ENCODE data around the gene LCN1.

LCN1 gene

GRCh38 chr9:135520916-135521607 lies at the start of gene LCN1:
TSS of gene LCN1 (plus strand) at chr9:135521440. CDS start at chr9:135521498, 58 bp downstream.
- no peak for DNase-seq (ENCODE audit: low spot score)

GRCh38 chr9:135471791-135472640 lies 49.2 kb upstream of the LCN1 start:
- DNase-seq (ENCODE audit: low spot score): no peak

- no peak for DNase-seq (ENCODE audit: low spot score)
Measured at GRCh38 chr9:135473972-135474543, 47.2 kb upstream of the LCN1 start.

GRCh38 chr9:135474915-135475314 lies 46.3 kb upstream of the LCN1 start:
- peak; percentile 58 for DNase-seq (ENCODE audit: low spot score)

- DNase-seq (ENCODE audit: low spot score): no peak
Measured at GRCh38 chr9:135476561-135477355, 44.5 kb upstream of the LCN1 start.

GRCh38 chr9:135478191-135478590 lies 43.0 kb upstream of the LCN1 start:
- no peak for DNase-seq (ENCODE audit: low spot score)

GRCh38 chr9:135478829-135479468 lies 42.3 kb upstream of the LCN1 start:
- no peak for DNase-seq (ENCODE audit: low spot score)

- DNase-seq (ENCODE audit: low spot score): no peak
Measured at GRCh38 chr9:135479469-135480052, 41.7 kb upstream of the LCN1 start, which contains the start of gene PPP1R26. TSS of gene PPP1R26 (plus strand) at chr9:135479782. CDS start at chr9:135484511, 4,729 bp downstream.

GRCh38 chr9:135480071-135480939 lies 40.9 kb upstream of the LCN1 start:
- DNase-seq (ENCODE audit: low spot score): peak; percentile 72

GRCh38 chr9:135480940-135481310 lies 40.3 kb upstream of the LCN1 start:
- no peak for DNase-seq (ENCODE audit: low spot score)

GRCh38 chr9:135482015-135482754 lies 39.1 kb upstream of the LCN1 start:
- DNase-seq (ENCODE audit: low spot score): no peak

GRCh38 chr9:135484460-135485277 lies 36.6 kb upstream of the LCN1 start:
- DNase-seq (ENCODE audit: low spot score): no peak

GRCh38 chr9:135485385-135485784 lies 35.9 kb upstream of the LCN1 start:
- DNase-seq (ENCODE audit: low spot score): no peak

- DNase-seq (ENCODE audit: low spot score): no peak
Measured at GRCh38 chr9:135485832-135486231, 35.4 kb upstream of the LCN1 start.

- no peak for DNase-seq (ENCODE audit: low spot score)
Measured at GRCh38 chr9:135486267-135487065, 34.8 kb upstream of the LCN1 start.

GRCh38 chr9:135487281-135488012 lies 33.8 kb upstream of the LCN1 start:
- no peak for DNase-seq (ENCODE audit: low spot score)

GRCh38 chr9:135488013-135488330 lies 33.3 kb upstream of the LCN1 start:
- DNase-seq (ENCODE audit: low spot score): no peak

Measured in HuH-7 (cell line).